GM19351 (cell line): ENCODE results near the gene NOC2L.

Experiments used
- ATAC-seq: cut with Tn5 transposase; IDR thresholded peaks from one replicate; pipeline ENCODE4 v1.9.1; 2021; ENCODE audit warnings: mild to moderate bottlenecking, moderate library complexity; ENCODE audit not compliant: unreplicated experiment

NOC2L gene

DNA sequence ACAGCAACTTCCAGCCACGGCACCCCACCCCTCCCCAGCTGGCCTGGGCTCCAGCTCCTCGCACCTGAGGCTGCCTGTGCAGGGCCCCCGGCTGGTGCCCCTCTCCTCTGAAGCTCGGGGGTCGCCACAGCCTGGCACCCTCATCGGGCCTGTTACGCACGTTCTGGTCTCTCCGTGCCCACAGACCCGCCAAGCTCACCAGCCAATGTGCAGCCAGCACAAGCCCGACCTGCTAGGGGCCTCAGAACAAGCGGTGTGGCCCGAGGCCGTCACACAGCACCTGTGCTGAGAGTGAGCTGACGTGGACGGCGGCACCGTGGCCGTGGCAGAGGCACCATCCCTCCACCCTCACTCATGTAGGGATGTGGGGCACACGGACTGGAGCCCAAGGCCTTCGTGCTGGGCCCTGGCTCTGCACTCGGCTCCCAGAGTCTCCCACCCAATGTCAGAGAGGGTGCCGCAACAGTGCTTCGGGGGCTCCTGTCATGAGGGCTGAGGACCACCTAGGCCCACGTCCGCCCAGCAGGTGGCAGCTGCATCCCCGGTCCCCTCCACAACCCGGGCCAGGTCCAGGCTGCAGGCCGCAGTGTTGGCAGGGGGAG is 39.7 kb downstream of the NOC2L start:
- ATAC-seq = no peak

DNA sequence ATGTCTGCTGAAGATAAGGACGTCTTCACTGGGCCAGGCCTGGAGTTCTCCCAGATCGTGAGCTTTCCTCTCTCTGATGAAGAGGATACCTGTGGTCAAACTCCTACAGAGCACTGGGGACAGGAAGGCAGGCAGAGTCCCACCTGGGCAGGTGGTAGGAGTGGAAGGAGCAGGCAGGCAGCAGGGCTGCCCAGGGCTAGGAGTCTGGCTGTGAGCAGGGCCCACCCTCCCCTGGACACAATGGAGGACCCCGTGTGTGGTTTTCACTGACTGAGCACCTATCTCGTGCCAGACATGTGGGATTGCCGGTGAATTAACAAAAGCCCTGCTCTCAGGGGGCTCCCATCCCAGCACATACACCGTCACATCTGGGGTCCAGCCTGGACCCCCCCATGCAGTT is 40.2 kb downstream of the NOC2L start:
- no peak for ATAC-seq

DNA sequence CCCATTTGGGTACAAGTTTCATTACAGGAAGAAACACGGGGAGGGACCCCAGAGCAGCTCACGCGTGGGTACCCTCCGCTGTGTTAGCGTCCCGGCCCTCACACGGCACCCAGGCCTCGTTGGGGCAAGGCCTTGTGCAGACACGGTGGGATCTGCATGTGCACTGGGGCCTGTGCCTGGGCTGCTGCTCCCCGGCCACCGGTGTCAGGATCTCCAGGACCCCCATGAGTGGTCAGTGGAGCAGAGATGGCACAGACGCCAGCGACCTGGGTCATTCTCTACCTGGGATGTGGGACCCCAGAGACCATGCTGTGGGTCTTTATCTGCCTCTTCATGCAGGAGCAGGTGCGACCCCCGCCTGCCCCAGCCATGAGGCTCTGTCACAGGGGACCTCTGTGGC is 40.7 kb downstream of the NOC2L start:
- ATAC-seq = no peak

DNA sequence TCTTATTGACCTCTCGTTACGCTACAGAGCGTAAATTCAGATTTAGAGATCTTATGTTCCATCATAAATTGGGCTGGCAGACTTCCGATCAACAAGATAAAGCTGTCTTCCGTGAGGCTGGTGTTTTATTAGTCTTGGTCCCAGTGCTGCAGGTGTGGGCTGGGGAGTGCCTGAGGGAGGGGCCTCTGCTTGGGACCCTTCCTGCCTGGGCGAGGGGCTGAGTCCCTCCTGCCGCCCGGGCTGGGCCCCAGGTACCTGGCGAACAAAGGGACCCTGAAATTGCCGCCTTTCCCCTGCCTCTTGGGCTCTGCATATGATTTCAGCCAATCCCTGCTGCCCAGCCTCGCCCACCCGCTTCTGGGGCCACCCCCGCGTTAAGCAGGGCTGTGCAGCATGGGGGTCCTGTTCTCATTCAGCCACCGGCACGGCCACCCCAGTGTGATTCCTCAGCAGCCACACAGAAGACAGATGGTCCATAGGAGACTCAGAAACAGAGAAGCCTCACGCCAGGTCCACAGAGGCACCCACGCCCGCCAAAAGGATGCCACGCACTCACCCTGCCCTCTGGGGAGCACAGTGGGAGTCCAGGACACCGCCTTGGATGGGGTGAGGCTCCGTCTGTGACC is 41.5 kb downstream of the NOC2L start:
- no peak for ATAC-seq

DNA sequence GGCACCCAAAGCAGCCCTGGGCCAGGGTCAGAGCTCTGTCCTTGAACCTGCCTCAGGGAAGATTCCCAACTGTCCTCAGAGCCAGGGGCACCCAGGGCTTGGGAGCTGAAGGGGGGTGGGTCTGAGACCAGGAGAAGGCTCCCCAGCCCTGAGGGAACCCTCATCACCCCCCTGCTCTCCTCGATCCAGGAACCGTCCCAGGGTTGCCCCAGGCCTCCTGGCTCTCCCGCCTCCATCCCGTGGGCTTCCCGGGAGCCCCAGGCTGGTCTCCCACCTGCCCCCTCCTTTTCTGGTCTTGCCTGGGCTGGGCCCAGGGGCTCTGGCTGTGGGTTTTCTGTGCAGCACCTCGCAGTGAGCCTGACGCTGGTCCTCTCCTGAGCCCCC is 42.0 kb downstream of the NOC2L start:
- no peak for ATAC-seq

DNA sequence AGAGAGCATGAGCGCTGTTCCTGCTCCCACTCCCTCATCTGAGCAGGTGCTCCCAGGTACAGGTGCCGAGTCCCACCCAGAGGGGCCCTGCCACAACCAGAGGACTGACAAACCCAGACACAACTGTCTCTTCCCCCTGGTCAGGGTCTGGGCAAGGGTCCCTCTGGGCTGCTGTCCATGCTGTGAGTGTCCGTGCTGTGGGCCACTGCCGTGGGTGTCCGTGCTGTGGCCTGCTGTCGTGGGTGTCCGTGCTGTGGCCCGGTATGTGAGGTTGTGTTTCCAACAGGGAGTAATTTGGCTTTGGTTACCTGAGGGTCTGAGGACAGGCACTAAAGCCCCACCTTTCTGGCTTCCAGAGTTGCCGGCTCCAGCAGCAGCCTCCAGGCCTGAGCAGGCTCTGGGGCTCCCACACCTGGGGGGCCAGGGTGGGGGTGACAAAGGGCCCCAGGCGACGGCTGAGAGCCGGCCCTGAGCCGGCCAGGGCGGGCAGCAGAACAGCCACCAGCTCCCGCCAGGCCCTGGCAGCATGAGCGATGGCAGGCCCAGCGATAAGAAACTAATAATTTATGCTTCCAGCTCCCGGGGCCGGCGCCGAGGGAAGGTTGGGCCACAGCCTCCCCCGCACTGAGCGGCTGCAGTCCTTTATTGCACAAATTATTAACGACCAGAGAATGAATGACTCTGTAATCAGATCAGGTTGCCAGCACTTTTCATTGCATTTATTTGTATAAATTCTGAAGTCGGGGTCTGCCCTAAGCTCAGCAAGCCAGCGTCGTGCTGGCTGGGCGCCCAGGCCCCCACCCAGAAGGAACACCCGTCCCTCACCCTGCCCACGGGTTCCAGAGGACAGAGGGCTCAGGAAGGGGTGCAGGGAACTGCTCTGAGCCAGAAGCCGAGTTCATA is 42.6 kb downstream of the NOC2L start:
- ATAC-seq = no peak

DNA sequence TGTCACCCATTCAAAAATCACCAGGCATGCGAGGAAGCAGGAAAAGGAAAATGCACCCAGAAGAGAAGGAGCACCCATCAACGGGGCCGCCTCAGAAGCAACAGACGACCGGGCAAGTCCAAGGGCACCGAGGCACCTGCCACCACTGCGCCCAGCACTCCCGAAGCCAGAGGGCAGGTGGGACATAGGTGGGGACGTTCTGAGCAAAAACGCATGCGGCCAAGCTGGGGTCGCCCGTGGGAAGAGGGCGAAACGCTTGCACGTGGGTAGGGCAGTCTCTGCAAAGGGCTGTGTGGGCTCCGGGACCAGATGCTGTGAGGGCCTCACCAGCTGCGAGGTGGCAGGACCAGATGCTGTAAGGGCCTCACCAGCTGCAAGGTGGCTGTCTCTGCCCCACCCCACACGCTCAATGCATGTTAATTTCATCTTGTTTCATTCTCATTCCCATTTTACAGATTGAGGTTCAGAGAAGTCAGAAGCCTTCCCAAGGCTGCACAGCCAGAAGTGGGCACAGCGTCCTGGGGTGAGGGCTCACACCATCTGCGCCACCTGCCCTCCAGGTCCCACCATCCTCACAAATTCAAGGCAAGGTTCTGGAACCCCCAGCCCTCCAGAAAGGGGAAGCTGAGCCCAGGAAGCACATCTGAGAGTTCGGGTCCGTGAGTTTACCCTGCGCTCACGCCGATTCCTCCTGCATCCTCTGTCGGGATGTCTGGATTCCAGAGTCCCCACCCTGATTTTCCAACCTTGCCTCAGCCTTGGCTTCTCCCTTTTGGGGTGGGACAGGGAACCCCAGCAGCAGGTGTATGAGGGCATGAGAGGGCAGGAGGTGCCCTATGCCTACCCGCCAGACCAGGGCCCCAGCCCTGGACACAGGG is 43.5 kb downstream of the NOC2L start:
- ATAC-seq = no peak

DNA sequence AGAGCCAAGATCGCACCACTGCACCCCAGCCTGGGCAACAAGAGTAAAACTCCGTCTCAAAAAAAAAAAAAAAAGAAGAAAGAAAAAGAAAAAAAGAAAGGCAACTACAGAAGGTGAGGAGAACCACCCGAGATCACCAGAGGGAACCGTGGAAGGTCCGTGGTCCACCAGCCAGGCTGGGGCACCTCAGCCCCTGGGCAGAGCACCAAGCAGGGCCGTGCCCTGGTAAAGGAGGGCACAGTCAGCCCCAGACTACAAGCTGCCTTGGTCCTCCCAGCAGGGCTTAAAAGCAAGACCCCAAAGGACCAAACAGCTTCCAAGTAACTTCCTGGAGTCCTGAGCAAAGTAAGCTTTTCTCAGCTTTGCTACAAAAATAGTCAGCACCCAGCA is 44.2 kb downstream of the NOC2L start:
- no peak for ATAC-seq

DNA sequence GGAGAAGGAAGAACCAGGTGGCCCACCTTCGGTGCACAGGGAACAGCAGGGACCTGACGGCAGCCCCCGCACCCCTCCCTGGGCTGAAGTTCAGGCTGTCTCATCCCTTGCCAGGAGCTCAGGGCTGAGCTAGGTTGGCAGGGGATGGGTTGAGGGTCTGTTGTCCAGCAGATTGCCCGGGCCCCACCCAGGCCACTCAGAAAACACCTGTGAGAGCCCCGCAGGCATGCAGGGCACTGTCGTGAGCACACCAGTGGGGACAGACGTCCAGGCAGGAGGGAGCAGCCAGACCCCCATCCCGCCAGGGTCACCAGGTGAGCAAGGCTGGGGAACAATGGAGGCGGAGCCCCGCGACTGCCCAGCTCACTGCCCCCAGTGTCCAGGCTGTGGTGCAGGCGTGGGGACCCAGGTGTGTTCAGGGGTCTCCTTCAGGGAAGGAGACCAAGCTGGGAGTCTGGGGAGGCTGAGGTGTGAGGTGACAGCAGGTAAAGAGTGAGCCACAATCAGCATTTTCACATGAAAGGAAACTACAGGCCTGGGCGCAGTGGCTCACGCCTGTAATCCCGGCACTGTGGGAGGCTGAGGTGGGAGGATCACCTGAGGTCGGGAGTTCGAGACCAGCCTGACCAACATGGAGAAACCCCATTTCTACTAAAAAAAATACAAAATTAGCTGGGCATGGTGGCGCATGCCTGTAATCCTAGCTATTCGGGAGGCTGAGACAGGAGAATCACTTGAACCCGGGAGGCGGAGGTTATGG is 44.7 kb downstream of the NOC2L start:
- no peak for ATAC-seq

DNA sequence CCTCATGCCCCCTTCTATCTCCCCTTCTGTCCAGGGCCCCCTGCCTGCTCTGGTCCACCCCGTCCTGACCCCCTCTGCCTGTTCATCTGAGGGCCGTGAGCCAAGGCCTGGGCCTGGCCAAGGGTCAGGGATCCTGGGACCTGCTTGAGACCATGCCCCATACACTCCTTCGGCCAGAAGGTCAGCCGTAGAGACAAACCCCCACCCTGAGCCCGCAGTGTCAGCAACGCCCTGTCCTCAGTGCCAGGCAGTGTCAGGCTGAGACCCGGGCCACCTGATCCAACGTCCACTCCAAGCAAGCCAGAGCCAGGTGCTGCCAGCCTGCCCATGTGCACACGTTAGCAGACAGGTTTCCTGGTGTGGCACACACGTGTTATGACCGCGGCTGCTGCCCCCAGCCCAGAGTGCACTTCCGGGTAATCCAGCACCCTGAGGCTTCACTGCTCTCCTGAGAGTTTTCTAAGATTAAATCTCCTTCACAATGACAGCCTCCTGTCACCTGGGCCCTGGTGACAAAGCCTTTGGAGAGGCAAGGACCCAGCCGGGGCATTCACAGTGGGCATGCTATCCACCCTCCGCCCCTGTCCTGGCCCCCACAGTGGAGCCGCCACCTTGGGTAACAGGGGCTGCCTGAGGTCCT is 45.4 kb downstream of the NOC2L start:
- no peak for ATAC-seq

DNA sequence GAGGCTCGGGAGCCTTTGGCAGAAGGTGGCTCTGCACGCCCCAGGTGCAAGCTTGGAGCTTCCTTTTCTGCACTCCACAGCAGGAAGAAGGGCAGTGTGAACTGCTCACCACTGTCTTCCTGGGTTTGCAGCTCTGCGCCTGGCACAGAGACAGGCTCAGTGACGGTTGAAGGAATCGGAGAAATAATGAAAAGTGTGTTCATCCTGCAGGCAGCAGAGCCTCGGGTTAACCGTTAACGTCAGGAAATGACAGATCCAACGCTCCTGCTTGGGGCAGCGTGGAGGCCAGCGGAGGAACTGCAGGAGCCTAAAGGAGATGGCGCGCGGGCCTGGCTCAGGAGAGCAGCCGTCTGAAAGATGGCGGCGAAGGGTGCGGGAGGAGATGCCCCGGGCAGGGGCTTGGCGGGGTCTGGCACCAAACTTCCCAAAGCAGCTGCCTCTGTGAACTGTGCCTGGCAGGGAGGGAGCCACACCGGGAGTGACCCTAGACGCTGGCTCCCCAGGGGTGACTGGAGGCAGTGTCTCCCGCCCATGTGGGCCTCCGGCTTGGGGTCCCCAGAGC is 46.2 kb downstream of the NOC2L start:
- no peak for ATAC-seq

DNA sequence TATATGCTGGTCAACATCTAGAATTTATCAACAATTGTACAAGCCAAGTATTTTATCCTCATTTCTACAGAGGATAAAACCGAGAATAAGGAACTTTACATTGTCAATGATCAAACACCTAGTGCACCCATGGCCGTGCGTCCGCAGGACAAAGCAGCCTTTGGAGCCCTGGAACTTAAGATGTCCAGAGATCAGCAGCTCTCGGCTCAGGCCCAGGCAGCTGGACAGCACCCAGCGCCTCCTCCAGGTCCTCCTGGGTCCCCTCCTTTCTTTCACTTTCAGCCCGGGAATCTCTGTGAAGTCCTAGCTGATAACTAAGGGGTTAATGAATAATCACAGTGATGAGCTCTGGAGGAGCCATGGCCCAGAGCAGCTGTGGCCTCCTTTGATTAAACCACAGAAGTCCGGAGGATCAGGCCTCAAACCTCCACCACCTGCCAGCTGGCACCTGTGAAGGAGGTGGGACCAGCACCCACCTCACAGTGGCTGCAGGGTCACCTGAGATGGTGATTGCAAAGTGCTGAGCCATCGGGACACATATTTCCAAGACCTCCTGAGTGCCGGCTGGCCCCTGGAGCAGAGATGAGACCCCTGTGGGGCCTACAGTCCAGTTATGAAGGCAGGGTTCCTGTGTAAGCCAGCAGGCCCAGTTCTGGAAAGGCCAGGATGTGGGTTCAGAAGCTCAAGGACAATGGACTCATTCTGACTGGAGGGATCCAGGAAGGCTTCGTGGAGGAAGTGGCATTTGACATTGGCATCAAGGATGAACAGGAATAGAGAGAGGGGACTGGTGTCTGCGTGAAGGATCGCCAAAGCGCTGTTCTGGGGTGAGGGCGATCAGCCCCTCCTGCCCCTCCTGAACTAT is 46.9 kb downstream of the NOC2L start:
- ATAC-seq = no peak

DNA sequence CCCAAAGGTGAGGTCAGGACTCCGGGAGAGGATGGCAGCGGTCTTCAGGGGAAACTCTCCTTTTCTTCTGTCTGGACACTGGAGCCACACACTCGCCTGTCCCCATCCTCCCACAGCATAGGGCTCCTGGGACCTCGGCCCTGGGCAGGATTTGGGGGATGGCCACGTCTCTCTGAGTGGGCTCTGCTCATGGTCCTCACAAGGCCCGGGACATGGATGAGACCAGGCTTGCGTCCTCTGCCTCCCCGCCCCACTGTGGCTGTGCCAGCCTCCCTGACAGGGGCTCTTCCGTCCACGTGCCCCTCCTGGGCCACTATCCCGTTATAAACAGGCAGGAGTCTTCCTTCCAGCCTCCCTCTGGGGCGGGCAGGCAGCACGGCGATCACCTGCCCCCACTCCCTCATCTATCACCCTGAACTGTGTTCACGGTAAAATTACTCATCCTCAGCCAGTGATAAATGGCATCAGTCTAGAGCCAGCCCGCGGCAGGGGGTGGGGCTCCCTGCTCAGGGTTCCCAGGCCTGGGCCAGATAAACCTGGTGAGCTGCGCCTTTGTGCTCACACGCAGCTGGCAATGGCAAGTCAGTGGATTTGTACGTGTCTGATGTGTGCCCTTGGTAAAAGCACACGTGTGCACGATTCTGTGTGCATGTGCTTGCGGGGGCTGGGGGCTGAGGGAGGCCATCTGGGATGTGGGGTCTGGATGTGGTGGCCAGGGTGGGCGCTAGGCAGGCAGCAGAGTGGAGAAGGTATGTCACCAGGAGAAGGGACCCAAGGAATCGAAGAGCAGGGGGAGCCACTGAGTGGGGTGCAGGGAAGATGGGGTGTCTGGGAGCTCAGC is 48.0 kb downstream of the NOC2L start:
- ATAC-seq = no peak

DNA sequence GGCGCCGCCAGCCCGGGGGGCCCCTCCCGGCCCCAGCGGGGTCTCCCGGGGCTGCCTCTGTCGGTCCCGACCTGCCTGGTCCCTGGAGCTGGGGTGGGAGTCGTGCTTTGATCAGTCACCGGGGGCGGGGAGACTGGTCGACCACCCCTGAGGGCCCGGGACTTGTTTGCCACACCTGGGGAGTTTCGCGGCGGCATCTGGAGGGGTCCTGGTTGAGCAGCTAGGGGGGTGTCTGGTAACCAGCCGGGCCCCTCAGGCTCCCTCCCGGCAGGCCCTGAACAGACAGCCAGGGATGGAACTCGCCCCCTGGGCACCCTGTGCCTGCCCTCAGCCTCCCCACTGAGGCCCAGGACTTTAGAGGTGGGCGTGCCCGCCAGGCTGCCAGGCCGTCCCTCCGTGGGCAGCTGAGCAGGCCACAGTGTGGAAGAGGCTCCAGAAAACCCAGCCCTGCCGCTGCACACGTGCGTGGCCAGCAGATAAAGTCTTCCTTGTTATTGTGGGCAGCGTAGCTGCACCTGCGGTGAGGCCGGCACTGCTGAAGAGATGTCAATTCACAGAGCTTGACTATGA is 48.7 kb downstream of the NOC2L start:
- no peak for ATAC-seq

DNA sequence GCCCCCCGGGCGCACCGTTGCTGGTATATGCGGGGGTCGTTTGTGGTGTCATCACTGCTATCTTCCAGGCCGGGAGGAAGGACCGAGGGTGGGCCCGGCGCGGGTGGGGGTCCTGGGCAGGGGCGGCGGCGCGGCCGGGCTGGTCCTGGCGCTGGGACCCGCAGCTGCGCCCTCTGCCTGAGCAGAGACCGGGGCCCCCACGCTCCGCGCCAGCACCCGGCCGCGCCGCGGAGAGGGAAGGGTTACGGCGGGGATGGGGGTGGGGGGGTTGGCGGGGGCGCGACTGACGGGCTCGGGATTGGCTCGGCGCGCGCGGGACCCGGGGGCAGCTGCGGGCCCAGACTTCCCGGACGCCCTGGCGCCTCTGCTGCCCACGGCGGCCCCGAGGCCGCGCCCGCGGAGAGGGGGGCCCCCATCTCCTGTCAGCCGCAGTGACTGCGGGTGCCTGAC is 49.2 kb downstream of the NOC2L start:
- ATAC-seq = no peak

DNA sequence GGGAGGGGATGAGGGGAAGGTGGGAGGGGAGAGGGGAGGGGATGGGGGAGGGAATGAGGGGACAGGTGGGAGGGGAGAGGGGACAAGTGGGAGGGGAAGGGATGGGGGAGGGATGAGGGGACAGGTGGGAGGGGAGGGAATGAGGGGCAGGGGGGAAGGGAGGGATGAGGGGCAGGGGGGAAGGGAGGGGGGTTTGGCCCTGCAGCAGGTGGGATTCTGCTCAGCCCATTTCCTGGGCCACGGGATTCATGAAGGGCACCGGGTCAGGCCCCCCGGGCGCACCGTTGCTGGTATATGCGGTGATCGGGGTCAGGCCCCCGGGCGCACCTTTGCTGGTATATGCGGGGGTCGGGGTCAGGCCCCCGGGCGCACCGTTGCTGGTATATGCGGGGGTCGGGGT is 50.4 kb downstream of the NOC2L start:
- ATAC-seq = no peak
